SK-MEL-5 (cell line): ENCODE measurements around the gene MAGEB5. TPM values are rescaled to one million over a fixed set of nuclear protein-coding genes. Genes with fewer than 3 reads are reported as not detected.
"Not testable (repeated sequence)": the region's sequence is repeated elsewhere in the genome, so short reads cannot be mapped to it uniquely, and the experiment has no call there.

Experiments used
- DNase-seq: peaks from one replicate; pipeline ENCODE4 v3.0.0-alpha.2; 2016; ENCODE audit warnings: low read depth, low spot score
- in situ Hi-C: cut with HindIII; loops from 2 replicates; pipeline ENCODE4 v1.10.0; 2016; ENCODE audit warnings: low sequenced_read_pairs, high pct_unique_total_duplicates, low pct_unique_long_range_greater_than_20kb
- polyA plus RNA-seq, 2 experiments: library from polyadenylated mRNA; depleted of rRNA; stranded (reverse); fragments of >200 nt; gene quantifications; 2 replicates each; pipeline ENCODE4 v1.2.3, GENCODE V29; 2015
- total RNA-seq: library from RNA; depleted of rRNA; stranded (reverse); fragments of >200 nt; shearing (Covaris generic); gene quantifications from 2 replicates; pipeline ENCODE4 v1.2.3, GENCODE V29; 2014; rRNA removed

Gene MAGEB5, protein sequence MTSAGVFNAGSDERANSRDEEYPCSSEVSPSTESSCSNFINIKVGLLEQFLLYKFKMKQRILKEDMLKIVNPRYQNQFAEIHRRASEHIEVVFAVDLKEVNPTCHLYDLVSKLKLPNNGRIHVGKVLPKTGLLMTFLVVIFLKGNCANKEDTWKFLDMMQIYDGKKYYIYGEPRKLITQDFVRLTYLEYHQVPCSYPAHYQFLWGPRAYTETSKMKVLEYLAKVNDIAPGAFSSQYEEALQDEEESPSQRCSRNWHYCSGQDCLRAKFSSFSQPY
- not detected in 2 replicates for total RNA-seq
- not detected in 2 replicates for polyA plus RNA-seq (2015; cell fraction: cytosol; rRNA removed)
- polyA plus RNA-seq (2015; cell fraction: nucleus; rRNA removed), result not detected in 2 replicates

DNA sequence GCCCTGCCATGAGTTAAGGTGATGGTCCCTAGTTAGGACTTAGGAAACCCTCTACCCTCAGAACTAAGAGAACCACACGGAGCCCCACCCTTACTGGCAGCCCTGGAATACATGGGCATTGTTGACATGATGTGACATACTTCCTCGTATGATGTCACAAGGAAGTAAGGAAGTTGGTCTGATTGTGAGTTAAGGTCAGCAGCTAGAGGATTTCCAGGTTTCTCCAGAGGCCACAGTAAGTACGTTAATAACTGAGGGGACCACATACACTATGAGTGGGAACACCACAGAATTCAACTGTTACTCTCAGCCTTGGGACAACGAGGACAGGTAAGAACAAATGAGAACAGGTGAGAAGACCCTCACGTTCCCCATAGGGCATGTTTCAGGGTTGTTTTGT lies at the start of gene MAGEB5:
Gene MAGEB5, plus strand, starts transcription at position 301 of the 400 bp plus-strand sequence. CDS start 1,133 bp downstream, outside the sequence.
- DNase-seq, result no peak
- in situ Hi-C loops, result no loop called here

DNA sequence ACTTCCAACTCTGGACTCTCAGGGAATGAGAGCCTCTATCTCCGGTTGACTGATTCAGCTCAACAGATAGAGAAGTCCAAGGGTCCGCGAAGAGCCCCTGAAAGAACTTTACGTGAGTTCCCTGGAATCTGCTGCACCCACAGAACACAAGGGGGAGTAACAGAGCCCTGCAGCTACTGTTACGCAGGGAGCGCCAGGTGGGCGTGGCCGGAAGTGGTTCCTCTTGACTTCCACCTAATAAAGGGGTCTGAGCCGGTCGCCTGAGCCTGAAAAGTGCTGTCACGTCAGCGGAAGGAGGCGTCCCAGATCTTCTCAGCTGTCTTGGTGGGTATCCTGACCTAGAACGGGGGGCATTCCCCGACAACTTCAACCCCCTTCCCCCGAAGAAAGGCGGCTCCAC lies 23.8 kb upstream of the MAGEB5 start, which contains the start of gene MAGEB6:
Gene MAGEB6, plus strand, starts transcription at position 237 of the 400 bp plus-strand sequence. CDS start 1,407 bp downstream, outside the sequence.
- DNase-seq, result no peak
- in situ Hi-C loops, result no loop called here

DNA sequence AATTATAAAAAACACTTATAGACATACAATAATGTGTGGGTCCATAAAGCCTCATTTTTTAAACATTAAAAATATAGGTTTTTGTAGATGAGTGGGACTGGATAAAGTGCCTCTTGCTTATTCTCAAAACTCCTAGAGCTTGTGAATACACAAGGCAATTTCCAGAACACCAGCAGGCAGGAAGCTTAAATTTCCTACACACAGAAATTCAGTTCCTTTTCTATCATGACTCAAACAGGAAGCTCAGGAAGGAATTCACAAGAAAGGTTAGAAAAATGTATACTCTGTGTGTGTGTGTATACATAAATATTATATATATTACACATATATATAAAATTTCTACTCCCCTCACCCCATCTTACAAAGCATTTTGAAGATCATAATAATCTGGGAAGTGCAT lies 12.4 kb upstream of the MAGEB5 start:
- in situ Hi-C loops, result no loop called here

DNA sequence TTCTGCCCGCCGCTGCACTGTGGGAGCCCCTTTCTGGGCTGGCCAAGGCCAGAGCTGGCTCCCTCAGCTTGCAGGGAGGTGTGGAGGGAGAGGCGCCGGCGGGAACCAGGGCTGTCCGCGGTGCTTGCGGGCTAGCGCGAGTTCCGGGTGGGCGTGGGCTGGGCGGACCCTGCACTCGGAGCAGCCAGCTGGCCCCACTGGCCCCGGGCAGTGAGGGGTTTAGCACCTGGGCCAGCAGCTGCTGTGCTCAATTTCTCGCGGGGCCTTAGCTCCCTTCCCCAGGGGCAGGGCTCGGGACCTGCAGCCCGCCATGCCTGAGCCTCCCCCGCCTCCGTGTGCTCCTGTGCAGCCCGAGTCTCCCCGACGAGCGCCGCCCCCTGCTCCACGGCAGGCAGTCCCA lies 11.3 kb upstream of the MAGEB5 start:
- DNase-seq, in situ Hi-C loops: not testable (repeated sequence)

More for the DNA sequence above, 12.4 kb upstream of the MAGEB5 start:
- DNase-seq, result no peak

DNA sequence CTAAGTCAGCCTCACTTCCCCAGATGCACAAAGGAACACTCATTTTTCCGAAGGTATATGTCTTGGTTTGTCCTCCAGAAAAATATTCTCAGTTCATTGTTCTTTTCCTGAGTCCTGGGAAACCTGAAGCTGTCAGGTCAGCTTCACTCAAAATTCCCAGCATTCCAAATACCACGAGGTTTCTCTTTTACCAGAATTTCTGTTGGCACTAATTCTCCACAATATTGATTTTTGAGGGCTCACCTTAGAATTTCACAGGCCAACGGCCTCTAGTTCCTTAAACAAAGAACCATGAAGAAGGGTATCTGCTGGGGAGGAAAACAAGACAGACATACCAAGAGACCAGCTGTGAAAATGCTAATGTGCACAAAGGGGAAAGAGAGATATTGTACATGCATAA lies 8.0 kb upstream of the MAGEB5 start:
- no peak for DNase-seq
- in situ Hi-C loops, result no loop called here

DNA sequence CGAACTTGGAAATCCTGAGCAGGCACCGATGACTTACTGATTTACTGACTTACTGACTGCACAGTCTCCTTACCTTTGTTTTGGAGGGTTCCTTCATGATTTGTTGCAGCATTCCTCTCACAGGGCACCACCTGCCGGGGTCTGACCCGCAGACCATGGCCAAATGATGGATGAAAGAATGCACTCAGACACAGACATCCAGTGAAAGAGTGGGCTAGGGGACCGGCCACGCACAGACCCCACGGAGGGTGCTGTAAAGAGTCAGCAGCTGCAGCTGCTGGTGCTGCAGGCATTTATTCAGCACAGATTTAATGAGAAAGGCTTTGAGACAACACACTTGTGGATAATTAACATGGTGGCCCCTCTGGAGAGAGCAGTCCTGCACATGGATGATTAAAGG lies 3.4 kb downstream of the MAGEB5 start:
- in situ Hi-C loops, result no loop called here
- no peak for DNase-seq

DNA sequence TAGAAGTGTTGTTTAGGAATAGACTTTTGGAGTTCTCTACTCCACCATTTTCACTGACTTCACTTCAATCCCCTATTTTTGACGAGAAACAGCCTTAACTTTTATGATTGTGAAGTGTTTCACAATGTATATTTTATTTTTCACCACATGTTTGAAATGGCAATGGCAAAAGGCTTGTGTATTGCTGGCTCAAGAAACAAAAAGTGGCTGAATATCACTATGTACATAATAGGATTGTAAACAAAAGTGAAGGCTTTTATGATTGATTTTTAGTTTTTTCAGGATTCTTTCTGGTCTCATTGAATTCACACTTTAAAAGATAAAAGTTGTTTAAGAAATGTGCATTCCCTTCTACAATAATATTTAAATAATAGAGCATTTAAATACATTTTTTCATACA lies 18.2 kb downstream of the MAGEB5 start:
- in situ Hi-C loops, result no loop called here
- no peak for DNase-seq

DNA sequence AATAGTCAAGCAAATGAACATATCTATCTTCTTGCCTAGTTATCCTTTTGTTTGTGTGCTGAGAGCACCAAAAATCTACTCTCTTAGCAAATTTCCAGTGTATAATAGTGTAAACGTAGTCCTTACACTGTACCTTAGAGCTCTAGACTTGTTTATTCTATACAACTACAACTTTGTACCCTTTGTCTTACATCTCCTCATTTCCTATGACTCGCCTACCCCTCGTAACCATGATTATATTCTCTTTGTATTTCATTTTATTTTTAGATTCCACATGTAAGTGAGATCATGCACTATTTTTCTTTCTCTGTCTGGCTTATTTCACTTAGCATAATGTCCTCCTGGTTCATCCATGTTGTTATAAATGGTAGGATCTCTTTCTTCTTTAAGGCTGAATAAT lies 37.6 kb downstream of the MAGEB5 start:
- no peak for DNase-seq
- in situ Hi-C loops, result no loop called here

DNA sequence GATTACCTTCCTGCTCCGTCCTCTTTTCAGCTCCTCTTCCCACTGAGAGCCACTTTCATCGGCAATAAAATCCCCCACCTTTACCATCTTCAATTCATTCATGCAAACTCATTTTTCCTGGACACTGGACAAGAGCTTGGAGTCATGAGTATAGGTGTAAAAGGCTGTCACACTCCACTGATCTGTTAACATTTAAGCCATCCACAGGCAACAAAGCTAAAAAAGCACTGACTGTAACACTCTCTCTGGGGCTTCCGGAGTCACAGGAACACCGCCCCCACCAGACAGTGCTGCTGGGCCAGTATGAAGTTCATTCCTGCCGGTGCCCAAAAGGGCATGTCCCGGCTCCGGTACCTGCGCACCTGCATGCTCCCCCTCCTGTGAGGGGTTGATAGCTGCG lies 38.5 kb downstream of the MAGEB5 start:
- DNase-seq, result no peak
- in situ Hi-C loops, result no loop called here

DNA sequence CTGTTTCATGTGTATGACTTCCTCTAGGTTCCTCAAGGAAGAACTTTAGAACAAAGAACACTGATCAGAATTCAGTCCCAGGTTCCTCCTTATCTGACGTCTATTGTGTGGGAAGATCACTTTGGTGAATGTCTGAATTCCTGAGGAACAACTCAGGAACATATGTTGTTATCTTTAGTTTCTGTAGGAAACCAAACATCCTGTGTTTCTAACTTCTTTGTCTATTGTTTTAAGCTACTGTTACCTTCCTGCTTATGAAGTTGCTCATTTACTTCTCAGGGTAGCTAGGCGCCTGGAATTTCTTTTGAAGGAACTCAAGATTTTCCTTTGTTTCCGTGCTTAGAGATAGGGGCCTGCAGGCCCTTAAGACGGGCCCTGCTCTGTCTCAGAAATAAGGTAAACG lies 46.2 kb downstream of the MAGEB5 start:
- in situ Hi-C loops, result no loop called here
- peak; percentile 83 for DNase-seq

Other genes with a start within 250 kb of the MAGEB5 start
- gene MAGEB18, start 77.8 kb upstream of the MAGEB5 start, total RNA-seq, result 0.08 TPM in 1 of 2 replicates, not detected in the other
- gene MAGEB6B, start 55.6 kb upstream of the MAGEB5 start, total RNA-seq, result not detected in 2 replicates
- 0.71 and 0.85 TPM in 2 replicates for gene MAGEB6, start 23.7 kb upstream of the MAGEB5 start, total RNA-seq